Measurements from ENCODE around the gene SPRTN. TPM values are rescaled to one million over a fixed set of nuclear protein-coding genes. Genes with fewer than 3 reads are reported as not detected.

Gene SPRTN
- polyA plus RNA-seq, 2 donors: 3.7 to 5.0 TPM

DNA sequence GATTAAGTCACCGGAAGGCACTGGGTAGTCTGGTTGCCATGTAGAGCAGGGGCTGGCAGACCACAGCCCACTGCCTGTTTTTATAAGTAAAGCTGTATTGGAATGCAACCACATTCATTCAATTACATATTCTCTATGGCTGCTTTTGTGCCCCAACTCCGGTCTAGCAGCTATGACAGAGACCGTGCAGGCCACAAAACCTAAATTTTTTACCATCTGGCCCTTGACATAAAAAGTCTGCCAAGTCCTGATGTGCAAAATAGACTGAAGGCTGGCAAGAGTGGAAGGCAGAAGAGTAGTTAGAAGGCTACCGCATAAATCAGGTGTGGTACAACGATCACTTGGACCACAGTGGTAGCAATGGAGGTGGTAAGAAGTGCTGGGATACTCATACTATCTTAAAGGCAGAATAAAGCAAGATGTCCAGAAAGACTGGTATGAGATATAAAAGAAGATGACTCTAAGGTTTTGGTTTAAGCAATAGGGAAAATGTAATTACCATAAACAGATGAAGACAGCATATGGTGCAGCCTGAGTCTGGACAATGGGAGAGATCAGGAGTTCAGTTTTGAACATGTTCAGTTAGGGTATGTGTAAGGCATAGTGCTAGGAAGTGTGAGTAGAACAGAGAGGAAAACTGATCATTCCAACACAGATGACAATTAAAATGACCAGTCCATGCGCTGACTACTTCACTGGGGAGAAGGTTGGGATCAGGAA is 46.8 kb downstream of the SPRTN start:
- WGBS, 2 donors: 95 to 96% methylated on average over 6 of the region's 6 CpGs
- Histone ChIP-seq H3K27me3 (ENCODE audit: control insufficient read depth in 1 of 2, insufficient read depth in 2 of 2, low read length in 2 of 2) (no peaks in the 10 kb centered on the region), H3K27ac (ENCODE audit: low read depth in 2 of 2, low read length in 1 of 2) (no peak overlapping the region), H3K9me3 (ENCODE audit: control insufficient read depth in 2 of 2, insufficient read depth in 1 of 2, low read depth in 1 of 2, low read length in 1 of 2) (no peaks in the 10 kb centered on the region), H3K4me3 (ENCODE audit: low read depth in 1 of 2, low read length in 2 of 2) (no peak overlapping the region), H3K36me3 (ENCODE audit: control insufficient read depth in 2 of 2, insufficient read depth in 2 of 2, low read length in 1 of 2) (no peaks in the 10 kb centered on the region), H3K4me1 (ENCODE audit: control insufficient read depth in 2 of 2, insufficient read depth in 2 of 2, low read length in 1 of 2) (no peaks in the 10 kb centered on the region)

DNA sequence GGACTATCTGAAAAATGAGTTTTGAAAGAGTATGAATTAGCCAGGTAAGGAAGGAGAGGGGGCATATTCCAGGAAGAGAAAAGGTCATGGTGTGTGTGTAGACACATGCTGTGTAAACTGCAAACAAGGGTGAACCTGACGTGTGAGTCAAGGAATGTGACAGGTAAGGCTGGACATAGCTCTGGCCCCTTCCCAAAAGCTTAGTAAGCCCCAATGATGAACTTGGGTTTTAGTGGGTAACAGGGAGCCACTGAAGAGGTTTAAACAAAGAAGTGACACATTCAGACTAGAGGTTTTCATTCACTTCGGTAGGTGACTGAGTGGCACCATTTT is 47.3 kb downstream of the SPRTN start:
- 72 to 73% methylated on average over 2 of the region's 2 CpGs for WGBS, 2 donors
- Histone ChIP-seq H3K27ac (ENCODE audit: low read depth in 2 of 2, low read length in 1 of 2) (no peak overlapping the region), H3K4me1 (ENCODE audit: control insufficient read depth in 2 of 2, insufficient read depth in 2 of 2, low read length in 1 of 2) (no peaks in the 10 kb centered on the region), H3K9me3 (ENCODE audit: control insufficient read depth in 2 of 2, insufficient read depth in 1 of 2, low read depth in 1 of 2, low read length in 1 of 2) (no peaks in the 10 kb centered on the region), H3K27me3 (ENCODE audit: control insufficient read depth in 1 of 2, insufficient read depth in 2 of 2, low read length in 2 of 2) (no peaks in the 10 kb centered on the region), H3K36me3 (ENCODE audit: control insufficient read depth in 2 of 2, insufficient read depth in 2 of 2, low read length in 1 of 2) (no peaks in the 10 kb centered on the region), H3K4me3 (ENCODE audit: low read depth in 1 of 2, low read length in 2 of 2) (no peak overlapping the region)

DNA sequence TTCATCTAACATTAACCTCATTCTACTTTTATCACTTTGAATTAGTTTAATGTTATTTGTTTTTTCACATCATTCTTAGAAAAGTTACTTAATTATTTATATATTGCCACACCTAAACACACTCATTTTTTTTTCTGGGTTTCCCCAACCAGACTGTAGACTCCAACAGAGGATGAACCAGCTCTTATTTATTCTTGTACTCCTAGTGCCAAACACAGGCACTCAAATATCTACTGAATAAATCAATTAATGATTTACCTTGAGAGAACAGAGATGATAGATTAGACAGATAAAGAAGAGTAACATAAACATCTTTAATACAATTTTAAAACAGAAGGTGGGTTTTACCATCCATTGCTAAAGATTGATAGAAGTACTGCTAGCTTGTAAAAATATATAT is 48.4 kb downstream of the SPRTN start:
- H3K27me3 ChIP-seq (ENCODE audit: control insufficient read depth in 1 of 2, insufficient read depth in 2 of 2, low read length in 2 of 2): no peaks in the 10 kb centered on the region
- H3K4me3 ChIP-seq (ENCODE audit: low read depth in 1 of 2, low read length in 2 of 2): no peak overlapping the region
- no peaks in the 10 kb centered on the region for H3K9me3 ChIP-seq (ENCODE audit: control insufficient read depth in 2 of 2, insufficient read depth in 1 of 2, low read depth in 1 of 2, low read length in 1 of 2)
- no peak overlapping the region for H3K27ac ChIP-seq (ENCODE audit: low read depth in 2 of 2, low read length in 1 of 2)
- no peaks in the 10 kb centered on the region for H3K36me3 ChIP-seq (ENCODE audit: control insufficient read depth in 2 of 2, insufficient read depth in 2 of 2, low read length in 1 of 2)
- H3K4me1 ChIP-seq (ENCODE audit: control insufficient read depth in 2 of 2, insufficient read depth in 2 of 2, low read length in 1 of 2): no peaks in the 10 kb centered on the region

DNA sequence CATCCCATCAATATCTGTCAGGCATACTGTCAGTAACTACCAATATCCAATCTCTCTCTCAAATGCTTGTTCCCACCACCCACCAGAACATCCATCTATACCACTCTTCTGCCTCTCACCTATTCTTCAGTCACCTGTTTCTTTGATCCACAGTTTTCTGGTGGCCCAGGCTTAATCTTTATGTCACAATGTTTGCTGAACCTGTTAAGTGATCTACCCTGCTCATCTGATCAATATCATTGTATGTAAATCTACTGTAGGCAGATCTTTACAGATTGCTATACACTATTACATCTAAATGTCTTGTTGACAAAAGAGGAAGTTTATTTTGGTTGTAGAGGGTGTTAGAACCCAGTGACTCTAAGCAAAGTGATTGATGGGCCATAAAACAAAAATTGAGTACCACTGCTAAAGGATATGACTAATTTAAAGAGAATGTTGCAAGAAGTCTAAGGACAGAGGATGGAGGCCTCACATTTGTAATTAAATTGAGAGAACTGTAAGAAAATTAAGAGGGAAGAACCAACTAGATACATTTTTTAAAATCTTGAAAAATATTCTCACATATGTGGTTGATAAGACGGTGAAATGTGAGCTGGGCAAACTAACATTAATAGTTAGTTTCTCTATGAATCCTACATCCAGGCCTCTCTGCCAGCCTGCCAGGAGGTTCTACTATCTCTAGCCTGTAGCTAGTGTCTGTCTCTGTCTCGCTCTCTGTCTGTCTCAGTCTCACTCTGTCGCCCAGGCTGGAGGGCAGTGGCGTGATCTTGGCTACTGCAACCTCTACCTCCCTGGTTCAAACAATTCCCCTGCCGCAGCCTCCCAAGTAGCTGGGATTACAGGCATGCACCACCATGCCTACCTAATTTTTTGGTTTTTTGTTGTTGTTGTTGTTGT is 49.9 kb downstream of the SPRTN start:
- H3K27me3 ChIP-seq (ENCODE audit: control insufficient read depth in 1 of 2, insufficient read depth in 2 of 2, low read length in 2 of 2): no peaks in the 10 kb centered on the region
- 82 to 94% methylated on average over 5 of the region's 5 CpGs for WGBS, 2 donors
- no peaks in the 10 kb centered on the region for H3K9me3 ChIP-seq (ENCODE audit: control insufficient read depth in 2 of 2, insufficient read depth in 1 of 2, low read depth in 1 of 2, low read length in 1 of 2)
- no peak overlapping the region for H3K27ac ChIP-seq (ENCODE audit: low read depth in 2 of 2, low read length in 1 of 2)
- no peak overlapping the region for H3K4me3 ChIP-seq (ENCODE audit: low read depth in 1 of 2, low read length in 2 of 2)
- no peaks in the 10 kb centered on the region for H3K4me1 ChIP-seq (ENCODE audit: control insufficient read depth in 2 of 2, insufficient read depth in 2 of 2, low read length in 1 of 2)
- H3K36me3 ChIP-seq (ENCODE audit: control insufficient read depth in 2 of 2, insufficient read depth in 2 of 2, low read length in 1 of 2): no peaks in the 10 kb centered on the region

DNA sequence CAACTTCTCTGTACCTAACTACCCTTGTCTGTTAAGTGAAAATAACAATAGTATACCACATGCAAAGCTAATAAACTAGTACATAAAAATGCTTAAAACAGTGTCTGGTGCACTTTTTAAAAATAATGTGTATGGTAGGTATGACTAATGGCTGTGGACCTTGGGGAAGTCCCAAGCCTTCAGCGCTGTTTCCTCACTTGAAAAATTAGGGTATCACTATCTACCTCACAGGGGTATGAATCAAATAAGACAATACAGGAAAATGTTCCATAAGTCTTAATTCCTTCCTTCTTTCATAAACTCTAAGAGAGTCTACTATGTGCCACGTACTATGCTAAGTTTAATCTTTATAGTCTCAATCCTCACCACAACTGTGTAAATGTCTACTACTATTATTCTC is 52.0 kb downstream of the SPRTN start:
- no peaks in the 10 kb centered on the region for H3K9me3 ChIP-seq (ENCODE audit: control insufficient read depth in 2 of 2, insufficient read depth in 1 of 2, low read depth in 1 of 2, low read length in 1 of 2)
- WGBS, 2 donors: 53 to 61% methylated on average over 2 of the region's 2 CpGs
- no peaks in the 10 kb centered on the region for H3K4me1 ChIP-seq (ENCODE audit: control insufficient read depth in 2 of 2, insufficient read depth in 2 of 2, low read length in 1 of 2)
- H3K4me3 ChIP-seq (ENCODE audit: low read depth in 1 of 2, low read length in 2 of 2): no peak overlapping the region
- no peaks in the 10 kb centered on the region for H3K36me3 ChIP-seq (ENCODE audit: control insufficient read depth in 2 of 2, insufficient read depth in 2 of 2, low read length in 1 of 2)
- no peak overlapping the region for H3K27ac ChIP-seq (ENCODE audit: low read depth in 2 of 2, low read length in 1 of 2)
- H3K27me3 ChIP-seq (ENCODE audit: control insufficient read depth in 1 of 2, insufficient read depth in 2 of 2, low read length in 2 of 2): no peaks in the 10 kb centered on the region

DNA sequence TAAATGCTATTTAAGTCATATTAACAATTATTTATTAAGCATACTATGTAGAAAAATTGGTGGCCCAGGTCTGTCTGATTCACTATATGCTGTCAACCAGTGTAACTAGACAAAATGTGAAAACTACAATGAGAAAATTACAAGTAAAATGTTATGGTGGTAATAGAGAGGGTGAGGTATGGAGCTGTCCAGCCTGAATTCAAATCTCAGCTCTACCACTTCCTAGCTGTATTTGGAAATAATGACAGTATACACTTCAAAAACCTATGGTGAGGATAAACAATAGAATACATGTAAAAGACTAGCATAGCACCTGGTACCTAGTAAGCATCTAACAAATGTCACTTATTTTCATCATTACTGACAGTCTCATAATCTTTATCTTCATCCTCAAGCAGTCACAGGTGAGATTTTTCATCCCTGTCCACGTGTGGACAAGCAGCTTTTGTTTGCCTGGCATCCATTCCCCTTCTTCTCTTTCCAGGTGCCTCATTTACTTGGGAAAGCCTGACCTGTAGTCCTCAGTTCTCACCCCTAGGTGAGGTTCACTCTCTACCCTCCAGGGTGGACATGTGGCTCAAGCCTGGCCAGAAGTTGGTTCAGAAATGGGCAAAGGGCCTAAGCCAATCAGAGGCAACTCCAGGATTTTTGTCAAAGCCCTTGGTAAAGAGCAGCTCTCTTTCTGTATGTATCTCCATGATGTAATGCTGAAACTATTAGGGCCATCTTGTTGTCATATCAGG is 54.5 kb downstream of the SPRTN start:
- no peak overlapping the region for H3K27ac ChIP-seq (ENCODE audit: low read depth in 2 of 2, low read length in 1 of 2)
- no peak overlapping the region for H3K4me3 ChIP-seq (ENCODE audit: low read depth in 1 of 2, low read length in 2 of 2)
- no peaks in the 10 kb centered on the region for H3K9me3 ChIP-seq (ENCODE audit: control insufficient read depth in 2 of 2, insufficient read depth in 1 of 2, low read depth in 1 of 2, low read length in 1 of 2)
- no peaks in the 10 kb centered on the region for H3K36me3 ChIP-seq (ENCODE audit: control insufficient read depth in 2 of 2, insufficient read depth in 2 of 2, low read length in 1 of 2)
- 40 to 56% methylated on average over 1 of the region's 1 CpG for WGBS, 2 donors
- no peaks in the 10 kb centered on the region for H3K27me3 ChIP-seq (ENCODE audit: control insufficient read depth in 1 of 2, insufficient read depth in 2 of 2, low read length in 2 of 2)
- no peaks in the 10 kb centered on the region for H3K4me1 ChIP-seq (ENCODE audit: control insufficient read depth in 2 of 2, insufficient read depth in 2 of 2, low read length in 1 of 2)

DNA sequence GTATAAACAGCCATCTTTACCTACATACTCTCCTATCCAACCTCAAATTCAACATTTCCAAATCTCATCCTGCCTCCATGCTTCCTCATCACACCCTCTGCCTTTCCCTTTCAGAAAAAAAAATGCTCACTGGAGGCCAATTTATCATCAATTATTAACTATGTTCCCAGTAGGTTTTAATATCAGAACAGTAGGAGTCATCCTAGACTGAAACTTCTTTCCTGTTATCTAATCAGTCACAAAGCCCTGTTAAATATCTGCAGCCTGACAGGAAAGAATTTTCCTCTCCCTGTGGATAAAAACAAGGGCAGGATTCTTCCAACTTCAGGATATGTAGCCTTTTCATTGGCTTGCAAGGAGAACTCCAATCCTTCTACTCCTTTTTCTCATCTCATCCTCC is 55.6 kb downstream of the SPRTN start:
- H3K4me1 ChIP-seq (ENCODE audit: control insufficient read depth in 2 of 2, insufficient read depth in 2 of 2, low read length in 1 of 2): no peaks in the 10 kb centered on the region

DNA sequence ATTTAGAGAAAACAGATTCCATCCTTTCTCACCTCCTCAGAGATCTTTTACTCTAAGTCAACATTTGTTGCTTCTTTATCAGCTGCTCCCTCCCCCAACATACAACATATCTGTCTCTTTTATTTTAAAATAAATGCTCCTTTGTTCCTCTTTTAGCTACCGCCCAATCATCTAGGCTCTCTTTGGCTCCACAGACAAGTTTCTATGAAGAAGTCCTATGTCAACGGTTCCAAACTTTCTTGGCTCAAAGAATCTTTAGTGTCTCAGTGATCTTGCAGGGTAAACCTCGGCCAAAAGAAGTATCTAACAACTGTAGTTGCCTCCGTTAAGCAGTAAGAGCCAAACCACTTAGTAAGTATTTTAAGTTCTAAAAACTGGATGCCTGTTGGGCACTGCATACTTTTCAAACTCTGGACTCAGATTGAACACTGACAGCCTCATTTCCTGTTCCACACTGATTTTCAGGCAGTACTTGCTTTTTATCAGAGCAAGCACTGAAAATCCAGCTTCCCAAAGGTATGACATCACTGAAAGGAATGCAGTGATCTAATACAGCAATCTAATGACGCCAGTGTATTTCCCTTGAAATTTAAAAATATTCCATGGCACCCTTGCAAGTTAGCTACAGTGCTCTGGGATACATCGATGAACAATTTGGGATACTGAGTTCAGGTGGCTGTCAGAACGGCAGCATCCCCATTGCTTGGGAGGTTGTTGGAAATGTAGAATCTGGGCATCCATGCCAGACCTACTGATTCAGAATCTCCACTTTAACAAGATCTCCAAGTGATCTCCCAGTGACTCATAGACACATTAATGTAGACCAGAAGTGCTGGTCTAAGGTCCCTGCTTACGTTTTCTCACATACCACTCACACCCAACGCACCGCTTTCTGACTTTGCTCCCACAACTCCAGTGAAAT is 57.2 kb downstream of the SPRTN start:
- WGBS, 2 donors: 50 to 54% methylated on average over 10 of the region's 10 CpGs
- Histone ChIP-seq H3K9me3 (ENCODE audit: control insufficient read depth in 2 of 2, insufficient read depth in 1 of 2, low read depth in 1 of 2, low read length in 1 of 2) (no peaks in the 10 kb centered on the region), H3K27me3 (ENCODE audit: control insufficient read depth in 1 of 2, insufficient read depth in 2 of 2, low read length in 2 of 2) (no peaks in the 10 kb centered on the region), H3K27ac (ENCODE audit: low read depth in 2 of 2, low read length in 1 of 2) (no peak overlapping the region), H3K4me1 (ENCODE audit: control insufficient read depth in 2 of 2, insufficient read depth in 2 of 2, low read length in 1 of 2) (no peaks in the 10 kb centered on the region), H3K36me3 (ENCODE audit: control insufficient read depth in 2 of 2, insufficient read depth in 2 of 2, low read length in 1 of 2) (no peaks in the 10 kb centered on the region), H3K4me3 (ENCODE audit: low read depth in 1 of 2, low read length in 2 of 2) (no peak overlapping the region)

More for the DNA sequence above, 55.6 kb downstream of the SPRTN start:
- H3K4me3 ChIP-seq (ENCODE audit: low read depth in 1 of 2, low read length in 2 of 2): no peak overlapping the region
- H3K27ac ChIP-seq (ENCODE audit: low read depth in 2 of 2, low read length in 1 of 2): no peak overlapping the region
- no peaks in the 10 kb centered on the region for H3K9me3 ChIP-seq (ENCODE audit: control insufficient read depth in 2 of 2, insufficient read depth in 1 of 2, low read depth in 1 of 2, low read length in 1 of 2)
- H3K36me3 ChIP-seq (ENCODE audit: control insufficient read depth in 2 of 2, insufficient read depth in 2 of 2, low read length in 1 of 2): no peaks in the 10 kb centered on the region
- no peaks in the 10 kb centered on the region for H3K27me3 ChIP-seq (ENCODE audit: control insufficient read depth in 1 of 2, insufficient read depth in 2 of 2, low read length in 2 of 2)

DNA sequence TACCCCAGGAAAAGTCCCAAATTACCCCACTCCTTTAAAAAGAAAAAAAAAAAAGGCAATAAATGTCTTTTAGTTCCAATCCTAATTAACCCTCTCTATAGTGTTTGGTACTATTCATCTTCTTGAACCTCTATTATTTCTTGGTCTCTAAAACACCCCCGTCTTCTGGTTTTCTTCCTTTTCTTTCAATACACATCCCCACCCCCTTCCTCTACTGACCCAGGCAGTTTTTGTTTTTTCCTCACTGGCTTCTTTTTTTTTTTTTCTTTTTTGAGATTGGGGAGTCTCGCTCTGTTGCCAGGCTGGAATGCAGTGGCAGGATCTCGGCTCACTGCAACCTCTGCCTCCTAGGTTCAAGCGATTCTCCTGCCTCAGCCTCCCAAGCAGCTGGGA is 57.9 kb downstream of the SPRTN start:
- Histone ChIP-seq H3K4me3 (ENCODE audit: low read depth in 1 of 2, low read length in 2 of 2) (no peak overlapping the region), H3K4me1 (ENCODE audit: control insufficient read depth in 2 of 2, insufficient read depth in 2 of 2, low read length in 1 of 2) (no peaks in the 10 kb centered on the region), H3K27ac (ENCODE audit: low read depth in 2 of 2, low read length in 1 of 2) (no peak overlapping the region), H3K9me3 (ENCODE audit: control insufficient read depth in 2 of 2, insufficient read depth in 1 of 2, low read depth in 1 of 2, low read length in 1 of 2) (no peaks in the 10 kb centered on the region), H3K36me3 (ENCODE audit: control insufficient read depth in 2 of 2, insufficient read depth in 2 of 2, low read length in 1 of 2) (peaks cover 0 to 3% of the 10 kb centered on the region in 2 donors), H3K27me3 (ENCODE audit: control insufficient read depth in 1 of 2, insufficient read depth in 2 of 2, low read length in 2 of 2) (no peaks in the 10 kb centered on the region)
- WGBS, 2 donors: 81 to 84% methylated on average over 4 of the region's 4 CpGs
